HEK293 (cell line): ENCODE results near the gene NEB.
"Not testable (repeated sequence)": the region's sequence is repeated elsewhere in the genome, so short reads cannot be mapped to it uniquely, and the experiment has no call there.

Experiments
- KLF10 ChIP-seq: fragments of 450-650 bp; IDR thresholded peaks from 2 replicates; pipeline ENCODE4 v1.5.1; 2018; ENCODE audit warnings: missing biosample characterization, mild to moderate bottlenecking, missing genetic modification characterization
- MZF1 ChIP-seq: fragments of 450-650 bp; formaldehyde crosslinking; IDR thresholded peaks from 2 replicates; pipeline ENCODE4 v1.5.1; 2017; ENCODE audit warnings: missing biosample characterization, missing genetic modification characterization, borderline replicate concordance
- ZNF175 ChIP-seq: fragments of 450-650 bp; formaldehyde crosslinking; IDR thresholded peaks from 2 replicates; pipeline ENCODE4 v1.5.1; 2016; ENCODE audit warnings: missing biosample characterization, missing genetic modification characterization
- ZNF747 ChIP-seq: fragments of 450-650 bp; formaldehyde crosslinking; IDR thresholded peaks from 2 replicates; pipeline ENCODE4 v1.5.1; 2016; ENCODE audit warnings: missing biosample characterization, missing genetic modification characterization
- TF ChIP-seq, protein P1 (sequence below): fragments of 450-650 bp; formaldehyde crosslinking; IDR thresholded peaks from 2 replicates; pipeline ENCODE4 v1.5.1; 2016; ENCODE audit warnings: missing biosample characterization, missing genetic modification characterization
- TF ChIP-seq, protein P2 (sequence below): sonication (generic); formaldehyde crosslinking; IDR thresholded peaks from 2 replicates; pipeline ENCODE4 v1.8.1; 2022; ENCODE audit warnings: mild to moderate bottlenecking, moderate library complexity, missing genetic modification reagents
- TF ChIP-seq, protein P3 (sequence below): fragments of 450-650 bp; IDR thresholded peaks from 2 replicates; pipeline ENCODE4 v1.5.1; 2018; ENCODE audit warnings: missing biosample characterization, mild to moderate bottlenecking, missing genetic modification characterization

DNA sequence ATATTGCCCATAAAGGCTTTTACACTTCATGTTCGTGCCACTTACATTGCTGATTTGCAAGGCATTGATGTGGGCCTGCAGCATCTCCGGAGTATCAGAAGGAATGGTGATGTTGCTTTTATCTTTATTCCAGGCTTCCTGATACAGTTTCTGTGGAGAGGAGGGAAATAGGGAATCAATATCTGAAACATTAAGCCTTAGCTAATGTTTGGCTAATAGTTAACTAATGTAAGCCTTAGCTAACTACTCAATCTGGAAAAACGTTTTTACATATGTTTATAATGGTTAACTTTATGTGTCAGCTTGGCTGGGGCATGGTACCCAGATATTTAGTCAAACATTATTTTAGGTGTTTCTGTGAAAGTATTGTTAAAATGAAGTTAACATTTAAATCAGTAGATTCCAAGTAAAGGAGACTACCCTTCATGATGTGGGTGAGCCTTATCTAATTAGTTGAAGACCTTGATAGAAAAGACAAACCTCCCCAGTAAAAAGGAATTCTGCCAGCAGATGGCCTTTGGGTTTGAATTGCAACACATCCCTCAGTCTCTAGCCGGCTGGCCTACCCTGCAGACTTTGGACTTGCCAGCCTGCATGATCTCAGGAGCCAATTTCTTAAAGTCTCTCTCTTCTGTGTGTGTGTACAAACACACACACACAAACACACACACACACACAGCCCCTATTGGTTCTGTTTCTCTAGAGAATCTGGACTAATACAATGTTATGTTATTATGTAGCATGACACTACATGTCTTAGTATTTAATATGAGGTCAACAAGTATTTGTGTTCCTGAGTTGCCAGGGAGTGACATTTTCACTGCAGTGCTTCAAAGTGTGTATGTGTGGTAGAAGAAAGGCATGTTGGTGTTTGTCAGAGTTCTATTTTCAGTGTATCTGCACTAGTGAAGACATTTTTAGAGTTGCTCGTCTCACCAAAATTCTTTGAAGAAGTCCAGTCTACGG, 126.5 kb downstream of the NEB start:
- not testable (repeated sequence) for TF ChIP-seq ZNF175; ZNF747 (tag by site-specific recombination); KLF10 (tag by site-specific recombination); MZF1 (tag by site-specific recombination)
- TF ChIP-seq, protein P1, sequence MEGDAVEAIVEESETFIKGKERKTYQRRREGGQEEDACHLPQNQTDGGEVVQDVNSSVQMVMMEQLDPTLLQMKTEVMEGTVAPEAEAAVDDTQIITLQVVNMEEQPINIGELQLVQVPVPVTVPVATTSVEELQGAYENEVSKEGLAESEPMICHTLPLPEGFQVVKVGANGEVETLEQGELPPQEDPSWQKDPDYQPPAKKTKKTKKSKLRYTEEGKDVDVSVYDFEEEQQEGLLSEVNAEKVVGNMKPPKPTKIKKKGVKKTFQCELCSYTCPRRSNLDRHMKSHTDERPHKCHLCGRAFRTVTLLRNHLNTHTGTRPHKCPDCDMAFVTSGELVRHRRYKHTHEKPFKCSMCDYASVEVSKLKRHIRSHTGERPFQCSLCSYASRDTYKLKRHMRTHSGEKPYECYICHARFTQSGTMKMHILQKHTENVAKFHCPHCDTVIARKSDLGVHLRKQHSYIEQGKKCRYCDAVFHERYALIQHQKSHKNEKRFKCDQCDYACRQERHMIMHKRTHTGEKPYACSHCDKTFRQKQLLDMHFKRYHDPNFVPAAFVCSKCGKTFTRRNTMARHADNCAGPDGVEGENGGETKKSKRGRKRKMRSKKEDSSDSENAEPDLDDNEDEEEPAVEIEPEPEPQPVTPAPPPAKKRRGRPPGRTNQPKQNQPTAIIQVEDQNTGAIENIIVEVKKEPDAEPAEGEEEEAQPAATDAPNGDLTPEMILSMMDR = not testable (repeated sequence)
- TF ChIP-seq, protein P2, sequence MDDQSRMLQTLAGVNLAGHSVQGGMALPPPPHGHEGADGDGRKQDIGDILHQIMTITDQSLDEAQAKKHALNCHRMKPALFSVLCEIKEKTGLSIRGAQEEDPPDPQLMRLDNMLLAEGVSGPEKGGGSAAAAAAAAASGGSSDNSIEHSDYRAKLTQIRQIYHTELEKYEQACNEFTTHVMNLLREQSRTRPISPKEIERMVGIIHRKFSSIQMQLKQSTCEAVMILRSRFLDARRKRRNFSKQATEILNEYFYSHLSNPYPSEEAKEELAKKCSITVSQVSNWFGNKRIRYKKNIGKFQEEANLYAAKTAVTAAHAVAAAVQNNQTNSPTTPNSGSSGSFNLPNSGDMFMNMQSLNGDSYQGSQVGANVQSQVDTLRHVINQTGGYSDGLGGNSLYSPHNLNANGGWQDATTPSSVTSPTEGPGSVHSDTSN = not testable (repeated sequence)
- TF ChIP-seq, protein P3, sequence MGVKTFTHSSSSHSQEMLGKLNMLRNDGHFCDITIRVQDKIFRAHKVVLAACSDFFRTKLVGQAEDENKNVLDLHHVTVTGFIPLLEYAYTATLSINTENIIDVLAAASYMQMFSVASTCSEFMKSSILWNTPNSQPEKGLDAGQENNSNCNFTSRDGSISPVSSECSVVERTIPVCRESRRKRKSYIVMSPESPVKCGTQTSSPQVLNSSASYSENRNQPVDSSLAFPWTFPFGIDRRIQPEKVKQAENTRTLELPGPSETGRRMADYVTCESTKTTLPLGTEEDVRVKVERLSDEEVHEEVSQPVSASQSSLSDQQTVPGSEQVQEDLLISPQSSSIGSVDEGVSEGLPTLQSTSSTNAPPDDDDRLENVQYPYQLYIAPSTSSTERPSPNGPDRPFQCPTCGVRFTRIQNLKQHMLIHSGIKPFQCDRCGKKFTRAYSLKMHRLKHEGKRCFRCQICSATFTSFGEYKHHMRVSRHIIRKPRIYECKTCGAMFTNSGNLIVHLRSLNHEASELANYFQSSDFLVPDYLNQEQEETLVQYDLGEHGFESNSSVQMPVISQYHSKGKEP = not testable (repeated sequence)
